Endothelial cell of umbilical vein (primary cell): ENCODE data around the gene DCX.

Experiments
- EZH2 ChIP-seq: IDR thresholded peaks from 2 replicates; pipeline ENCODE4 v1.6.1; 2012; ENCODE audit warnings: borderline replicate concordance, low read depth, mild to moderate bottlenecking, moderate library complexity, low read length, inconsistent platforms; ENCODE audit not compliant: severe bottlenecking
- FOS ChIP-seq: IDR thresholded peaks from 2 replicates; pipeline ENCODE4 v1.6.1; 2011; ENCODE audit warnings: mild to moderate bottlenecking, low read length, moderate library complexity, borderline replicate concordance; ENCODE audit not compliant: insufficient read depth
- JUN ChIP-seq: IDR thresholded peaks from 2 replicates; pipeline ENCODE4 v1.6.1; 2011; ENCODE audit warnings: borderline replicate concordance, low read depth; ENCODE audit not compliant: insufficient read length, insufficient read depth
- MYC ChIP-seq: IDR thresholded peaks from one replicate; pipeline ENCODE4 v1.6.1; 2011; ENCODE audit warnings: mild to moderate bottlenecking, low read depth, low read length
- POLR2A ChIP-seq: IDR thresholded peaks from 2 replicates; pipeline ENCODE4 v1.6.1; 2012; ENCODE audit warnings: low read depth, mild to moderate bottlenecking, control low read depth, low read length
- POLR2AphosphoS5 ChIP-seq: IDR thresholded peaks from 2 replicates; pipeline ENCODE4 v1.6.1; 2012; ENCODE audit warnings: low read depth, mild to moderate bottlenecking, control low read depth, low read length, moderate library complexity; ENCODE audit not compliant: insufficient read depth
- TF ChIP-seq, protein P1 (sequence below), 2 donors: IDR thresholded peaks; 1 replicate in 1 of 2; 2 replicates in 1 of 2; pipeline ENCODE4 v1.5.1; 2011; ENCODE audit warnings: low read length in 2 of 2, mild to moderate bottlenecking in 2 of 2, moderate library complexity in 2 of 2, control low read depth in 1 of 2, inconsistent platforms in 1 of 2, low read depth in 1 of 2; ENCODE audit not compliant: insufficient read depth in 1 of 2; ENCODE audit errors: extremely low read depth in 1 of 2
- TF ChIP-seq, protein P2 (sequence below): IDR thresholded peaks from 2 replicates; pipeline ENCODE4 v1.6.1; 2011; ENCODE audit not compliant: insufficient read depth, insufficient read length

DNA sequence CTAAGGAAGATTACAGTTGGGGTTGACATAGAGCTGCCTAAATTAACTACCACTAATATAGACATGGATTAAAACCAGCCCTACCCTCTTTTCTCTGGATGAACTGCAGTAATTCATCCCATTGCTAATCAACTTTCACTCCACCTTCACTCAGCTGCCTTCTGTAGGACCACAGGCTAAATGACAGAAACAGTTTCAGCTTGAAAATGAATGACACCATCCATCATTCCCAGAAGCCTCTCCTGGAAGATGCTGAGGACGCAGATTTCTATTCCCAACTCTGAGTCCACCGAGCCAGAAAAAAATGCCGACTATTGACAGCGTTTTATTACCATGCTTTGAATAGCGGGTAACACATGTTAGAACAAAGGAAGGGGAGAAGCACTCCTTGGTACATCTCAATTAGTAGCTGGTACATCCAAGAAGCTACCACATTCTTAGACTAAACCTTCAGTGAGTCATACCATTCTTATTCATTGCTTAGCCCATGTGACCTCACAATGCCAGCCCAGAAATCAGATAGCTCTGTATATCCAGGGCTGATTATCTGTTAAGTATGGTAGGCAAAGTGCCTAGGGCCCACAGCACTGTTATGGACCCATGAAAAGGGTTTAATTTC is 25.3 kb downstream of the DCX start:
- TF ChIP-seq, protein P1, sequence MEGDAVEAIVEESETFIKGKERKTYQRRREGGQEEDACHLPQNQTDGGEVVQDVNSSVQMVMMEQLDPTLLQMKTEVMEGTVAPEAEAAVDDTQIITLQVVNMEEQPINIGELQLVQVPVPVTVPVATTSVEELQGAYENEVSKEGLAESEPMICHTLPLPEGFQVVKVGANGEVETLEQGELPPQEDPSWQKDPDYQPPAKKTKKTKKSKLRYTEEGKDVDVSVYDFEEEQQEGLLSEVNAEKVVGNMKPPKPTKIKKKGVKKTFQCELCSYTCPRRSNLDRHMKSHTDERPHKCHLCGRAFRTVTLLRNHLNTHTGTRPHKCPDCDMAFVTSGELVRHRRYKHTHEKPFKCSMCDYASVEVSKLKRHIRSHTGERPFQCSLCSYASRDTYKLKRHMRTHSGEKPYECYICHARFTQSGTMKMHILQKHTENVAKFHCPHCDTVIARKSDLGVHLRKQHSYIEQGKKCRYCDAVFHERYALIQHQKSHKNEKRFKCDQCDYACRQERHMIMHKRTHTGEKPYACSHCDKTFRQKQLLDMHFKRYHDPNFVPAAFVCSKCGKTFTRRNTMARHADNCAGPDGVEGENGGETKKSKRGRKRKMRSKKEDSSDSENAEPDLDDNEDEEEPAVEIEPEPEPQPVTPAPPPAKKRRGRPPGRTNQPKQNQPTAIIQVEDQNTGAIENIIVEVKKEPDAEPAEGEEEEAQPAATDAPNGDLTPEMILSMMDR (IDR thresholded peaks at IDR 0.05; ENCODE audit: extremely low read depth in 1 of 2, insufficient read depth in 1 of 2, low read depth in 1 of 2, low read length in 2 of 2), result no peak
- TF ChIP-seq EZH2 (no peak), POLR2AphosphoS5 (no peak), POLR2A (no peak), MYC (no peak), FOS (no peak), JUN (no peak)
- TF ChIP-seq, protein P2, sequence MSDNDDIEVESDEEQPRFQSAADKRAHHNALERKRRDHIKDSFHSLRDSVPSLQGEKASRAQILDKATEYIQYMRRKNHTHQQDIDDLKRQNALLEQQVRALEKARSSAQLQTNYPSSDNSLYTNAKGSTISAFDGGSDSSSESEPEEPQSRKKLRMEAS, result no peak
